ENCODE measurements around the gene BCOR. TPM values are rescaled to one million over a fixed set of nuclear protein-coding genes. Genes with fewer than 3 reads are reported as not detected.

Gene BCOR
- total RNA-seq, 1 experiment from 2014 or later: 134 TPM

DNA sequence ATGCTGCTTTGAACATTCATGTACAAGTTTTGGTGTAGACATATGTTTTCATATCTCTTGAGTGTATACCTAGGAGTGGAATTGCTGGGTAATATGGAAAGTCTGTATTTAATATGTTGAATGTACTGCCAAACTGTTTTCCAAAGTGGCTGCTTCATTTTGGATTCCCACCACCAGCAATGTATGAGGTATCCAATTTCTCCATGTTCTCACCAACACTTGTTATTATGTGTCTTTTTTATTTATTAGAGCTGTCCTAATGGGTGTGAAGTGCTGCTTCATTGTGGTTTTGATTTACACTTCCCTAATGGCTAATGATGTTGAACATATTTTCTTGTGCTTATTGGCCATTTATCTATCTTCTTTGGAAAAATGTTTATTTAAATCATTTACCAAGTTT is 60.4 kb downstream of the BCOR start:
- Histone ChIP-seq H3K23ac (ENCODE audit: insufficient read length, low read depth, low read length) (no peak overlapping the region), H2BK12ac (ENCODE audit: insufficient read length, low read depth, low read length) (no peak overlapping the region)
- no peak for DNase-seq

More for the DNA sequence above, 60.4 kb downstream of the BCOR start:
- peaks cover 8% of the 10 kb centered on the region for H3K27me3 Mint-ChIP-seq (ENCODE audit: low read depth)
- Histone ChIP-seq H2BK120ac (ENCODE audit: low read depth, low read length, poor library complexity, severe bottlenecking) (no peak overlapping the region), H4K91ac (ENCODE audit: insufficient read length, low read depth, low read length) (no peak overlapping the region), H4K5ac (ENCODE audit: insufficient read length, low read depth, low read length) (no peak overlapping the region), H3K4ac (ENCODE audit: low read depth, low read length) (no peak overlapping the region), H3K27me3 (ENCODE audit: insufficient read depth, low read length) (no peaks in the 10 kb centered on the region), H3K56ac (ENCODE audit: insufficient read length, low read depth, low read length) (no peak overlapping the region), H3K4me1 (ENCODE audit: insufficient read depth, low read length) (peaks cover 4% of the 10 kb centered on the region), H2BK15ac (ENCODE audit: low read depth, low read length) (no peak overlapping the region), H3K4me2 (ENCODE audit: insufficient read depth, insufficient read length, low read length) (no peak overlapping the region), H4K20me1 (ENCODE audit: control insufficient read depth, insufficient read depth, insufficient read length) (no peaks in the 10 kb centered on the region), H2AK5ac (ENCODE audit: insufficient read length, low read length) (no peak overlapping the region), H4K8ac (replicated peaks; ENCODE audit: insufficient read length, low read depth, low read length) (no peak overlapping the region), H3K18ac (ENCODE audit: insufficient read length, low read depth, low read length) (no peak overlapping the region), H3K27ac (ENCODE audit: insufficient read length, low read depth, low read length) (no peak overlapping the region), H2BK20ac (ENCODE audit: low read depth, low read length, poor library complexity, severe bottlenecking) (no peak overlapping the region), H3K9me3 (ENCODE audit: control insufficient read depth, low read depth, low read length) (no peaks in the 10 kb centered on the region), H3T11ph (ENCODE audit: low read length) (no peak overlapping the region), H3K9ac (ENCODE audit: extremely low read depth, insufficient read length, low read length) (no peak overlapping the region), H2AFZ (ENCODE audit: low read length) (no peak overlapping the region), H2BK5ac (ENCODE audit: insufficient read length, low read length) (no peak overlapping the region), H3K14ac (ENCODE audit: insufficient read depth, low read length) (no peak overlapping the region), H3K79me2 (ENCODE audit: insufficient read depth, low read length) (no peaks in the 10 kb centered on the region), H3K79me1 (ENCODE audit: insufficient read depth, low read depth, low read length, poor library complexity, severe bottlenecking) (no peaks in the 10 kb centered on the region), H3K23me2 (ENCODE audit: insufficient read length, low read depth, low read length, poor library complexity, severe bottlenecking) (no peaks in the 10 kb centered on the region)
- H3K27ac Mint-ChIP-seq: no peak overlapping the region
- TF ChIP-seq, protein P1, sequence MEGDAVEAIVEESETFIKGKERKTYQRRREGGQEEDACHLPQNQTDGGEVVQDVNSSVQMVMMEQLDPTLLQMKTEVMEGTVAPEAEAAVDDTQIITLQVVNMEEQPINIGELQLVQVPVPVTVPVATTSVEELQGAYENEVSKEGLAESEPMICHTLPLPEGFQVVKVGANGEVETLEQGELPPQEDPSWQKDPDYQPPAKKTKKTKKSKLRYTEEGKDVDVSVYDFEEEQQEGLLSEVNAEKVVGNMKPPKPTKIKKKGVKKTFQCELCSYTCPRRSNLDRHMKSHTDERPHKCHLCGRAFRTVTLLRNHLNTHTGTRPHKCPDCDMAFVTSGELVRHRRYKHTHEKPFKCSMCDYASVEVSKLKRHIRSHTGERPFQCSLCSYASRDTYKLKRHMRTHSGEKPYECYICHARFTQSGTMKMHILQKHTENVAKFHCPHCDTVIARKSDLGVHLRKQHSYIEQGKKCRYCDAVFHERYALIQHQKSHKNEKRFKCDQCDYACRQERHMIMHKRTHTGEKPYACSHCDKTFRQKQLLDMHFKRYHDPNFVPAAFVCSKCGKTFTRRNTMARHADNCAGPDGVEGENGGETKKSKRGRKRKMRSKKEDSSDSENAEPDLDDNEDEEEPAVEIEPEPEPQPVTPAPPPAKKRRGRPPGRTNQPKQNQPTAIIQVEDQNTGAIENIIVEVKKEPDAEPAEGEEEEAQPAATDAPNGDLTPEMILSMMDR (conservative IDR thresholded peaks at IDR 0.05): no peak
- H3K9me3 Mint-ChIP-seq: peaks cover 66 to 73% of the 10 kb centered on the region in 2 experiments
- peaks cover 0 to 8% (median 4%) of the 10 kb centered on the region in 3 experiments; a peak in 5 of 7 replicates for H3K36me3 Mint-ChIP-seq (ENCODE audit: insufficient read depth in 1 of 3, low read depth in 3 of 3)
- H3K4me1 Mint-ChIP-seq: peaks cover 5 to 12% of the 10 kb centered on the region in 2 experiments; a peak in 2 of 4 replicates
- H3K4me3 Mint-ChIP-seq: no peak overlapping the region

Measured in H9 (cell line).